RWPE2 (cell line): Measurements from ENCODE around the gene ACKR4.

Experiments
- ATAC-seq: fragments of 200-7000 bp; cut with Tn5 transposase; 3 replicates; pipeline ENCODE4 v1.9.1; 2021; ENCODE audit warnings: low read depth
- DNase-seq: peaks from one replicate; pipeline ENCODE4 v3.0.0-alpha.2; 2020; ENCODE audit warnings: low spot score
- H3K27ac ChIP-seq: fragments of 450-650 bp; 2 replicates; pipeline ENCODE4 v1.5.1; 2017; ENCODE audit warnings: mild to moderate bottlenecking; ENCODE audit not compliant: poor library complexity, severe bottlenecking
- H3K27me3 ChIP-seq: fragments of 250-450 bp; sonication (Bioruptor Pico); 2 replicates; pipeline ENCODE4 v1.5.1; 2021; ENCODE audit warnings: mild to moderate bottlenecking, moderate library complexity; ENCODE audit not compliant: insufficient read depth, poor library complexity, severe bottlenecking
- H3K36me3 ChIP-seq: fragments of 250-450 bp; sonication (Bioruptor Pico); 2 replicates; pipeline ENCODE4 v1.5.1; 2020; ENCODE audit warnings: low read depth, mild to moderate bottlenecking, moderate library complexity
- H3K4me1 ChIP-seq: fragments of 250-450 bp; sonication (Bioruptor Pico); 2 replicates; pipeline ENCODE4 v1.5.1; 2021; ENCODE audit warnings: mild to moderate bottlenecking, moderate library complexity; ENCODE audit not compliant: insufficient read depth, poor library complexity, severe bottlenecking
- H3K4me3 ChIP-seq: fragments of 250-450 bp; sonication (Bioruptor Pico); 2 replicates; pipeline ENCODE4 v1.5.1; 2021; ENCODE audit warnings: mild to moderate bottlenecking, moderate library complexity; ENCODE audit not compliant: severe bottlenecking
- H3K9me3 ChIP-seq: fragments of 250-450 bp; sonication (Bioruptor Pico); 2 replicates; pipeline ENCODE4 v1.5.1; 2021; ENCODE audit warnings: mild to moderate bottlenecking, moderate library complexity; ENCODE audit not compliant: severe bottlenecking
- CTCF ChIP-seq: fragments of 450-650 bp; IDR thresholded peaks from one replicate; pipeline ENCODE4 v1.5.1; 2017; ENCODE audit warnings: mild to moderate bottlenecking, moderate library complexity; ENCODE audit not compliant: poor library complexity, severe bottlenecking

ACKR4 gene

GRCh38 chr3:132596816-132597433, at the start of gene ACKR4:
ACKR4 (plus strand) TSS chr3:132597270; CDS start chr3:132600398, 3,128 bp downstream.
- H3K27me3 ChIP-seq: no peaks in the 10 kb centered on the region
- H3K4me3 ChIP-seq: no peak within 1 kb of the TSS
- ATAC-seq: no peak
- TF ChIP-seq CTCF: no peak
- peaks cover 11% of the 10 kb centered on the region for H3K36me3 ChIP-seq
- peaks cover 23% of the 10 kb centered on the region for H3K4me1 ChIP-seq
- no peak within 1 kb of the TSS for H3K27ac ChIP-seq
- no peaks in the 10 kb centered on the region for H3K9me3 ChIP-seq
- DNase-seq: no peak

GRCh38 chr3:132549169-132549568, 47.9 kb upstream of the ACKR4 start:
- no peaks in the 10 kb centered on the region for H3K9me3 ChIP-seq
- no peak overlapping the region for H3K4me3 ChIP-seq
- H3K36me3 ChIP-seq: no peaks in the 10 kb centered on the region
- TF ChIP-seq CTCF: no peak
- ATAC-seq: no peak
- H3K4me1 ChIP-seq: peaks cover 9% of the 10 kb centered on the region
- no peak for DNase-seq
- H3K27ac ChIP-seq: no peak overlapping the region
- no peaks in the 10 kb centered on the region for H3K27me3 ChIP-seq

GRCh38 chr3:132549890-132550578, 47.0 kb upstream of the ACKR4 start:
- no peaks in the 10 kb centered on the region for H3K9me3 ChIP-seq

GRCh38 chr3:132550579-132551305, 46.3 kb upstream of the ACKR4 start:
- DNase-seq: no peak
- H3K36me3 ChIP-seq: no peaks in the 10 kb centered on the region
- no peak for TF ChIP-seq CTCF
- no peaks in the 10 kb centered on the region for H3K9me3 ChIP-seq
- H3K27me3 ChIP-seq: no peaks in the 10 kb centered on the region
- no peak overlapping the region for H3K27ac ChIP-seq
- ATAC-seq: no peak
- H3K4me3 ChIP-seq: no peak overlapping the region
- H3K4me1 ChIP-seq: peaks cover 9% of the 10 kb centered on the region

More at GRCh38 chr3:132549890-132550578, 47.0 kb upstream of the ACKR4 start:
- TF ChIP-seq CTCF: no peak
- Histone ChIP-seq H3K4me3 (no peak overlapping the region), H3K27me3 (no peaks in the 10 kb centered on the region), H3K4me1 (peaks cover 9% of the 10 kb centered on the region), H3K27ac (no peak overlapping the region), H3K36me3 (no peaks in the 10 kb centered on the region)
- DNase-seq (no peak), ATAC-seq (peak; percentile 84)
